HEK293 (cell line): Measurements from ENCODE around the gene HAO1.

Experiments
- ZNF175 ChIP-seq: fragments of 450-650 bp; formaldehyde crosslinking; IDR thresholded peaks from 2 replicates; pipeline ENCODE4 v1.5.1; 2016; ENCODE audit warnings: missing biosample characterization, missing genetic modification characterization
- ZNF558 ChIP-seq: fragments of 450-650 bp; formaldehyde crosslinking; IDR thresholded peaks from 2 replicates; pipeline ENCODE4 v1.5.1; 2016; ENCODE audit warnings: missing biosample characterization, missing genetic modification characterization
- ZNF629 ChIP-seq: fragments of 450-650 bp; formaldehyde crosslinking; IDR thresholded peaks from 2 replicates; pipeline ENCODE4 v1.5.1; 2017; ENCODE audit warnings: missing biosample characterization, missing genetic modification characterization
- ZNF747 ChIP-seq: fragments of 450-650 bp; formaldehyde crosslinking; IDR thresholded peaks from 2 replicates; pipeline ENCODE4 v1.5.1; 2016; ENCODE audit warnings: missing biosample characterization, missing genetic modification characterization
- TF ChIP-seq, protein P1 (sequence below): fragments of 450-650 bp; formaldehyde crosslinking; IDR thresholded peaks from 2 replicates; pipeline ENCODE4 v1.5.1; 2016; ENCODE audit warnings: missing biosample characterization, missing genetic modification characterization
- TF ChIP-seq, protein P2 (sequence below): IDR thresholded peaks from 2 replicates; pipeline ENCODE4 v1.6.1; 2011; ENCODE audit warnings: mild to moderate bottlenecking, low read depth, low read length, borderline replicate concordance

DNA sequence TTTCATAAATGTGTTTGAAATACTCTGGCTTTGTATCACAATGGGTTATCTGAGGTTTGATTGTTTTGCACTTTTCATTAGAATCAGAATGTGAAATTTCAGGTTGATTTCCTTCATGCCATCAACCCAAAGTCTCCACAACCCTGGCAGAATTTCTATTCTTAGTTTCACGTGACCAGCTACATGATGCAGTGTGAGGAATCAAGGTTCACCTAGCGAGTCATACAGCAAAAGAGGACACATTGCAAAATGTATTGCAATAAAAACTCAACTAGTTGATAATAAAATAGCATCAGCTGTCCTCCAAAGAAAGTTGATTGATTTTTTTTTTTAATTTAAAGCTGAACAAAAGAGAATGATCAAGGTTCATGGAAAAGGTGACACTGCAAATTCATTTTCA, 2.2 kb downstream of the HAO1 start:
- TF ChIP-seq, protein P1, sequence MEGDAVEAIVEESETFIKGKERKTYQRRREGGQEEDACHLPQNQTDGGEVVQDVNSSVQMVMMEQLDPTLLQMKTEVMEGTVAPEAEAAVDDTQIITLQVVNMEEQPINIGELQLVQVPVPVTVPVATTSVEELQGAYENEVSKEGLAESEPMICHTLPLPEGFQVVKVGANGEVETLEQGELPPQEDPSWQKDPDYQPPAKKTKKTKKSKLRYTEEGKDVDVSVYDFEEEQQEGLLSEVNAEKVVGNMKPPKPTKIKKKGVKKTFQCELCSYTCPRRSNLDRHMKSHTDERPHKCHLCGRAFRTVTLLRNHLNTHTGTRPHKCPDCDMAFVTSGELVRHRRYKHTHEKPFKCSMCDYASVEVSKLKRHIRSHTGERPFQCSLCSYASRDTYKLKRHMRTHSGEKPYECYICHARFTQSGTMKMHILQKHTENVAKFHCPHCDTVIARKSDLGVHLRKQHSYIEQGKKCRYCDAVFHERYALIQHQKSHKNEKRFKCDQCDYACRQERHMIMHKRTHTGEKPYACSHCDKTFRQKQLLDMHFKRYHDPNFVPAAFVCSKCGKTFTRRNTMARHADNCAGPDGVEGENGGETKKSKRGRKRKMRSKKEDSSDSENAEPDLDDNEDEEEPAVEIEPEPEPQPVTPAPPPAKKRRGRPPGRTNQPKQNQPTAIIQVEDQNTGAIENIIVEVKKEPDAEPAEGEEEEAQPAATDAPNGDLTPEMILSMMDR: no peak
- no peak for TF ChIP-seq ZNF629 (tag by site-specific recombination)
- TF ChIP-seq ZNF175 (tag by site-specific recombination): no peak
- TF ChIP-seq ZNF747 (tag by site-specific recombination): no peak
- TF ChIP-seq ZNF558 (tag by site-specific recombination): no peak
- TF ChIP-seq, protein P2, sequence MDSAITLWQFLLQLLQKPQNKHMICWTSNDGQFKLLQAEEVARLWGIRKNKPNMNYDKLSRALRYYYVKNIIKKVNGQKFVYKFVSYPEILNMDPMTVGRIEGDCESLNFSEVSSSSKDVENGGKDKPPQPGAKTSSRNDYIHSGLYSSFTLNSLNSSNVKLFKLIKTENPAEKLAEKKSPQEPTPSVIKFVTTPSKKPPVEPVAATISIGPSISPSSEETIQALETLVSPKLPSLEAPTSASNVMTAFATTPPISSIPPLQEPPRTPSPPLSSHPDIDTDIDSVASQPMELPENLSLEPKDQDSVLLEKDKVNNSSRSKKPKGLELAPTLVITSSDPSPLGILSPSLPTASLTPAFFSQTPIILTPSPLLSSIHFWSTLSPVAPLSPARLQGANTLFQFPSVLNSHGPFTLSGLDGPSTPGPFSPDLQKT: no peak
